Nephron progenitor cell (in vitro differentiated cells): ENCODE results near the gene RAD51B.

Experiments
- DNase-seq: peaks from one replicate; pipeline ENCODE4 v3.0.0; 2021
- H3K27ac Mint-ChIP-seq: 2 replicates; pipeline ENCODE4 v1.8.0; 2021; ENCODE audit warnings: mild to moderate bottlenecking, moderate library complexity, mixed read lengths
- H3K27me3 Mint-ChIP-seq: 2 replicates; pipeline ENCODE4 v1.8.0; 2021; ENCODE audit warnings: mild to moderate bottlenecking, low read depth, mixed read lengths; ENCODE audit not compliant: poor library complexity
- H3K36me3 Mint-ChIP-seq: 2 replicates; pipeline ENCODE4 v1.8.0; 2021; ENCODE audit warnings: low read depth, mixed read lengths
- H3K4me1 Mint-ChIP-seq: 2 replicates; pipeline ENCODE4 v1.8.0; 2021; ENCODE audit warnings: mixed read lengths
- H3K4me3 Mint-ChIP-seq: 2 replicates; pipeline ENCODE4 v1.8.0; 2021; ENCODE audit warnings: mild to moderate bottlenecking, moderate library complexity, mixed read lengths
- H3K9me3 Mint-ChIP-seq: 2 replicates; pipeline ENCODE4 v1.8.0; 2021; ENCODE audit warnings: mild to moderate bottlenecking, moderate library complexity, mixed read lengths
- TF ChIP-seq, protein P1 (sequence below): fragments of 200-600 bp; sonication (generic); IDR thresholded peaks from 2 replicates; pipeline ENCODE4 v1.5.0; 2021; ENCODE audit warnings: antibody characterized with exemption

RAD51B gene

DNA sequence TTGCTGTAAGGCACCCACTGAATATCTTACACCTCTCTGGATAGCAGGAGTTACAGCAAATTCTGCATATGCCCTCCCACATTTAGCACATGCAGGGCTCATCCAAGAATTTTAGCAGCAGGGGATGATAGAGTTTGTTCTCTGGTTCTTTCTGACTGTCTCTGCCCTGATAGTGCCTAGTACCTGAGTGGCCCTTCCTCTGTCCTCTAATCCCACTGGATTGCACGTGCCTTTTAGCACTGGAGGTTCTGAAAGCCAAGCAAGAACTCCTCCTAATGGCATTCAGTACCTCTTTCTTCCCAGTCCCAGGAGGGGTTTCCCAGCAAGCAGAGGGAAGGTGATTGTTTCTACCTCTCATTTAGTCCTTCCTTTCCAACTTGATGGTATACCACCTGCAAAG lies 566.9 kb downstream of the RAD51B start:
- peak overlapping the region; percentile 54 for H3K27ac Mint-ChIP-seq
- H3K36me3 Mint-ChIP-seq, result peaks cover 17% of the 10 kb centered on the region
- peaks cover 10% of the 10 kb centered on the region for H3K9me3 Mint-ChIP-seq
- no peak overlapping the region for H3K4me3 Mint-ChIP-seq
- no peak for DNase-seq
- TF ChIP-seq, protein P1, sequence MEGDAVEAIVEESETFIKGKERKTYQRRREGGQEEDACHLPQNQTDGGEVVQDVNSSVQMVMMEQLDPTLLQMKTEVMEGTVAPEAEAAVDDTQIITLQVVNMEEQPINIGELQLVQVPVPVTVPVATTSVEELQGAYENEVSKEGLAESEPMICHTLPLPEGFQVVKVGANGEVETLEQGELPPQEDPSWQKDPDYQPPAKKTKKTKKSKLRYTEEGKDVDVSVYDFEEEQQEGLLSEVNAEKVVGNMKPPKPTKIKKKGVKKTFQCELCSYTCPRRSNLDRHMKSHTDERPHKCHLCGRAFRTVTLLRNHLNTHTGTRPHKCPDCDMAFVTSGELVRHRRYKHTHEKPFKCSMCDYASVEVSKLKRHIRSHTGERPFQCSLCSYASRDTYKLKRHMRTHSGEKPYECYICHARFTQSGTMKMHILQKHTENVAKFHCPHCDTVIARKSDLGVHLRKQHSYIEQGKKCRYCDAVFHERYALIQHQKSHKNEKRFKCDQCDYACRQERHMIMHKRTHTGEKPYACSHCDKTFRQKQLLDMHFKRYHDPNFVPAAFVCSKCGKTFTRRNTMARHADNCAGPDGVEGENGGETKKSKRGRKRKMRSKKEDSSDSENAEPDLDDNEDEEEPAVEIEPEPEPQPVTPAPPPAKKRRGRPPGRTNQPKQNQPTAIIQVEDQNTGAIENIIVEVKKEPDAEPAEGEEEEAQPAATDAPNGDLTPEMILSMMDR, result no peak
- H3K4me1 Mint-ChIP-seq, result peaks cover 66% of the 10 kb centered on the region
- peaks cover 2% of the 10 kb centered on the region for H3K27me3 Mint-ChIP-seq

DNA sequence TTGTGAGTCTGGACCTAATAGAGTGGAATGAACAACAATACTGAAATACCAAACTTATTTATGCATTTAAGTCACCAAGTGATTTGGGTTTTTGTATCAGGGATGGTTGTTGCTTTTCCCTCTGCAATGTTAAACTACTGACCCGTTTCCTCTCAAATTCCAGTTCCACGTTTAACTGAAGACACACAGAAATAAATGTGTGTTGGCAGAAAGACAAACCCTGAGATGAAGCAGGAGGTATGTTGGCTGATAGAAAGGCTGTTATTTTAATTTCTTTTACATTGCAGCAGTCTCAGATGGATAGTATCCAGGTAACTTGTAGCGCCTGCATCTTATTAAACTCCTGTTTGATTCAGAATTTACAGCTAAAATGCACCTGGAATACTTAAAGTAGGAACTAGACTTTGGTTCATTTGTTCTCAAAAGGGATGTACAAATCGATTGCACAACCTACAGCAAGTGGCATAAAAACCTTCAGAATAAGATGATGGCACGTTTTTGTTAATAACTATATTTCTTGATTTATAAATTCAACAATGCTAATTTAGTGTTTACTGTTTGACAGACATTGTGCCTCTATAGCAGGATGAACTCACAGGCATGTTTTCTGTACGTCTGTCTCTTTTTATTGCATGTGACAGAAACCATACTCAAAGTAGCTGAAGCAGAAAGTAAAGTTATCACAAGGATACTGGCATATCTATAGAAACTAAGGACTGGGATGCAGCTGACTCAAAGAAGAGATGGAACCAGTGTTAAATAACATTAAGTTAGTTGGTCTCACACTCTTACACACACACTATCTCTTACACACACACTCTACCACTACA lies 567.6 kb downstream of the RAD51B start:
- peaks cover 2% of the 10 kb centered on the region for H3K27me3 Mint-ChIP-seq
- H3K4me1 Mint-ChIP-seq, result peaks cover 69% of the 10 kb centered on the region
- peaks cover 10% of the 10 kb centered on the region for H3K9me3 Mint-ChIP-seq
- DNase-seq, result no peak
- H3K27ac Mint-ChIP-seq, result peak overlapping the region; percentile 43
- no peak overlapping the region for H3K4me3 Mint-ChIP-seq
- H3K36me3 Mint-ChIP-seq, result peaks cover 17% of the 10 kb centered on the region
- TF ChIP-seq, protein P1, result no peak

DNA sequence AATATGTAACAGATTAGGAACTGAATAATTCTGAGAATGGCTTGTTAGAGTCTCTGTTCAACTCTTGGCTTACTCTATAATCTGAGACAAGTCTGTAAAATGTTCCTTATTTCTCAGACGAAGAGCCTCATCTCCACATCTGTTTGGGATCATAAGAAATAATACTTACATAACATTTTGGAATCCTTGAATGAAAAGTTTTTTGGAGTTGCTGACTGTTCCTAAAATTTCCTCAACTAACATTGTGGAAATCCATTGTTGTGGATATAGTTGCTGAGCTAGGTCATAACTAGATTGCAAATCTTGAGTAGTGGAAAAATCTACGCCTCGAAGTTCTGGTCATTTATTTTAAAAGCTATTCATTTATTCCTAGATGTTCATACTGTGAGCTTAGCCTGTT lies 570.4 kb downstream of the RAD51B start:
- peaks cover 17% of the 10 kb centered on the region for H3K36me3 Mint-ChIP-seq
- TF ChIP-seq, protein P1, result no peak
- peaks cover 81% of the 10 kb centered on the region for H3K4me1 Mint-ChIP-seq
- peaks cover 10% of the 10 kb centered on the region for H3K9me3 Mint-ChIP-seq
- no peak for DNase-seq
- H3K27me3 Mint-ChIP-seq, result no peaks in the 10 kb centered on the region
- H3K4me3 Mint-ChIP-seq, result no peak overlapping the region
- H3K27ac Mint-ChIP-seq, result no peak overlapping the region

DNA sequence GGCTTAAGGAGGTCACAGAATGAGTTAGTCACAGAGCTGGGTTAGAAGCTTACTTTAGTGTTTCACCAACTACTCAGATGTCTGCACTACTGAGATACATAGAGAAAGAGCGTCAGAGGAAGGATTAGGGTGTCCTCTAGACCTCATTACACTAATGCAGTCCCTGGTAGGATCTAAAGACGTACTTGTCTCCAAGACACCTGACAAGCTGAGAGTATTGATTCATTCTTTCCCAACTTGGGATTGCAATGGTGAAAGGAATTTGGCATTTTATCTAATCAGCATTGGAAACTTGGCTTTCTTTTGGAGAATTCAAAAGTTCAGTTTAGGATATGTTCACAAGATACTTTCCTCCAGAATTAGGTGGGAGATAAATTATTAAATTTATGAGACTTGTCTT lies 571.2 kb downstream of the RAD51B start:
- no peak overlapping the region for H3K4me3 Mint-ChIP-seq
- no peak for DNase-seq
- peaks cover 17% of the 10 kb centered on the region for H3K36me3 Mint-ChIP-seq
- H3K27me3 Mint-ChIP-seq, result no peaks in the 10 kb centered on the region
- no peak overlapping the region for H3K27ac Mint-ChIP-seq
- TF ChIP-seq, protein P1, result no peak
- peaks cover 81% of the 10 kb centered on the region for H3K4me1 Mint-ChIP-seq
- H3K9me3 Mint-ChIP-seq, result peaks cover 10% of the 10 kb centered on the region

DNA sequence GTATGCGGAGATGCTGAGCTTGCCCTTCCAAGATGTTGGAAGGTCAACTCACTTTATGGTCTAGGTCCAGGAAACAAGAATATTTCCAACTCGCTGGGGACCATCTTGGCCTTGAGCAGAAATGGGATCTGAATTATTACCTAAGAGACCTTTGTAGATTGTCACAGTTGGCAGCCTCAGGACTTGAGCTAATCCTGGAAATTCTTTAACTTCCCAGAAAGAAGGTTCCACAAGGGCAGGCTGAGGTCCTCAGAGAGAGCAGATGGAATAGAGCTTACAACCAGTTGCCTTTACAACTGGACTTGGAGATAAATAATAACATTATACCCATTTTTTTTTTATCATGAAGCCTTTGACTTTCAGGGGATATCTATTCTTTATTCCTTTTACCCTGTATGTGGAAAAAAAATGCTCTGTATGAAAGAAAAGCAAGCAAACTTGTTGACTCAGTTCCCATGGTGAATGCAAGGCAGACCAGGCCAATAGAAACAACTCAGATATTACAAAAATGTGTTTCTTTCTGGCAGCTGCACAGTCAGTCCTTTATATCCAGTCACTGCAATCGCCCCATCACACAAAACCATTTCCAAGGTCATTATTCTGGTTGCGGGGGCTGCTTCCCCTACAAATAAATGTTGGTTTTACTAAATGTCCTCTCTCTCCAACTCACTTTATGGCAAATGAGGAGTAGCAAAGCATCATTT lies 571.9 kb downstream of the RAD51B start:
- H3K4me1 Mint-ChIP-seq, result peaks cover 81% of the 10 kb centered on the region
- TF ChIP-seq, protein P1, result no peak
- H3K36me3 Mint-ChIP-seq, result peaks cover 17% of the 10 kb centered on the region
- H3K27ac Mint-ChIP-seq, result no peak overlapping the region
- H3K27me3 Mint-ChIP-seq, result no peaks in the 10 kb centered on the region
- no peak for DNase-seq
- H3K4me3 Mint-ChIP-seq, result no peak overlapping the region
- H3K9me3 Mint-ChIP-seq, result peaks cover 10% of the 10 kb centered on the region
